Ishikawa (cell line): ENCODE results near the gene SEC14L5.
A peak's percentile ranks its signal among the peaks of the same experiment; 100 is the strongest.

ENCODE experiments used
- CEBPB ChIP-seq: IDR thresholded peaks from 2 replicates; pipeline ENCODE4 v1.6.1; 2012
- CREB1 ChIP-seq: IDR thresholded peaks from 2 replicates; pipeline ENCODE4 v1.6.1; 2012; ENCODE audit warnings: low read depth
- EGR1 ChIP-seq: IDR thresholded peaks from 2 replicates; pipeline ENCODE4 v1.6.1; 2012
- EP300 ChIP-seq: IDR thresholded peaks from 2 replicates; pipeline ENCODE4 v1.6.1; 2012; ENCODE audit warnings: borderline replicate concordance
- FOXM1 ChIP-seq: IDR thresholded peaks from 2 replicates; pipeline ENCODE4 v1.6.1; 2012; ENCODE audit warnings: low read depth, borderline replicate concordance
- MAX ChIP-seq: IDR thresholded peaks from 2 replicates; pipeline ENCODE4 v1.6.1; 2012
- NFIC ChIP-seq: IDR thresholded peaks from 2 replicates; pipeline ENCODE4 v1.6.1; 2012
- RAD21 ChIP-seq: IDR thresholded peaks from 2 replicates; pipeline ENCODE4 v1.6.1; 2012; ENCODE audit warnings: low read depth
- REST ChIP-seq: IDR thresholded peaks from 2 replicates; pipeline ENCODE4 v1.6.1; 2012; ENCODE audit warnings: low read depth, mild to moderate bottlenecking
- TAF1 ChIP-seq: IDR thresholded peaks from 2 replicates; pipeline ENCODE4 v1.6.1; 2012; ENCODE audit warnings: low read depth, mild to moderate bottlenecking
- TCF12 ChIP-seq: IDR thresholded peaks from 2 replicates; pipeline ENCODE4 v1.6.1; 2012; ENCODE audit warnings: low read depth
- TEAD4 ChIP-seq: IDR thresholded peaks from 2 replicates; pipeline ENCODE4 v1.6.1; 2012
- USF1 ChIP-seq: IDR thresholded peaks from 2 replicates; pipeline ENCODE4 v1.6.1; 2012
- YY1 ChIP-seq: IDR thresholded peaks from 2 replicates; pipeline ENCODE4 v1.6.1; 2012; ENCODE audit warnings: low read depth
- ZBTB7A ChIP-seq: IDR thresholded peaks from 2 replicates; pipeline ENCODE4 v1.6.1; 2012; ENCODE audit warnings: low read depth

The SEC14L5 gene

GRCh38 chr16:5033256-5034166 is 75.4 kb downstream of the SEC14L5 start, which contains the start of gene NAGPA:
Gene NAGPA, minus strand, starts transcription at chr16:5033935. Its CDS starts 21 bp downstream, at chr16:5033914.
- TF ChIP-seq REST (no peak), CREB1 (no peak), EP300 (peak; percentile 50; the same call in 1 of the 2 replicates), MAX (peak; percentile 78), FOXM1 (peak; percentile 22; the same call in 1 of the 2 replicates), YY1 (peak; percentile 99), TAF1 (peak; percentile 91), NFIC (peak; percentile 30; the same call in 1 of the 2 replicates), TEAD4 (no peak), CEBPB (no peak; the same call in 1 of the 2 replicates), ZBTB7A (no peak), USF1 (peak; percentile 100), EGR1 (0 out of 2 replicates have a peak, but pooled peaks have one; percentile 26), TCF12 (peak; percentile 73), RAD21 (no peak)

GRCh38 chr16:5034167-5034523 is 76.0 kb downstream of the SEC14L5 start:
- TF ChIP-seq REST (no peak), TCF12 (no peak), CEBPB (no peak), YY1 (no peak), TEAD4 (no peak), MAX (no peak), USF1 (no peak), NFIC (no peak), ZBTB7A (no peak), EGR1 (no peak), EP300 (no peak), RAD21 (no peak), TAF1 (no peak), CREB1 (no peak), FOXM1 (no peak)

GRCh38 chr16:5035909-5036227 is 77.7 kb downstream of the SEC14L5 start:
- TF ChIP-seq REST (no peak), ZBTB7A (no peak), CEBPB (no peak), RAD21 (no peak), YY1 (no peak), MAX (no peak), EP300 (no peak), TEAD4 (no peak), NFIC (no peak)
